GM06990 (cell line): ENCODE measurements around the gene WIPF3.

Experiments
- DNase-seq: peaks from one replicate; pipeline ENCODE4 v3.0.0-alpha.2; 2011; ENCODE audit not compliant: insufficient read length; ENCODE audit errors: extremely low read depth
- H3K27me3 ChIP-seq: replicated peaks from 2 replicates; pipeline ENCODE4 v1.6.0; 2011; ENCODE audit warnings: low read length; ENCODE audit not compliant: control insufficient read depth, insufficient read depth
- H3K36me3 ChIP-seq: 2 replicates; pipeline ENCODE4 v1.5.1; 2011; ENCODE audit warnings: low read length; ENCODE audit not compliant: control insufficient read depth, insufficient read depth
- H3K4me3 ChIP-seq: replicated peaks from 2 replicates; pipeline ENCODE4 v1.5.1; 2011; ENCODE audit warnings: low read depth, mild to moderate bottlenecking, control low read depth, low read length
- CTCF ChIP-seq: IDR thresholded peaks from 2 replicates; pipeline ENCODE4 v1.5.1; 2011; ENCODE audit warnings: low read length, control low read depth, mild to moderate bottlenecking, inconsistent platforms; ENCODE audit not compliant: insufficient read depth, poor library complexity, severe bottlenecking

WIPF3 gene

GRCh38 chr7:29847916-29848315, 41.6 kb downstream of the WIPF3 start:
- H3K4me3 ChIP-seq, result no peak overlapping the region
- peaks cover 2% of the 10 kb centered on the region for H3K27me3 ChIP-seq
- no peak for TF ChIP-seq CTCF
- DNase-seq, result no peak
- H3K36me3 ChIP-seq, result no peaks in the 10 kb centered on the region

- H3K4me3 ChIP-seq, result no peak overlapping the region
- DNase-seq, result no peak
- TF ChIP-seq CTCF, result no peak
- H3K36me3 ChIP-seq, result no peaks in the 10 kb centered on the region
- H3K27me3 ChIP-seq, result peaks cover 2% of the 10 kb centered on the region
Observed at GRCh38 chr7:29848941-29849340, 42.6 kb downstream of the WIPF3 start.

GRCh38 chr7:29851487-29851886, 45.2 kb downstream of the WIPF3 start:
- Histone ChIP-seq H3K27me3 (no peaks in the 10 kb centered on the region; the same call in 1 of the 2 replicates), H3K36me3 (no peaks in the 10 kb centered on the region)

GRCh38 chr7:29852457-29852856, 46.1 kb downstream of the WIPF3 start:
- Histone ChIP-seq H3K36me3 (no peaks in the 10 kb centered on the region), H3K4me3 (no peak overlapping the region), H3K27me3 (no peaks in the 10 kb centered on the region; the same call in 1 of the 2 replicates)
- no peak for DNase-seq
- no peak for TF ChIP-seq CTCF

More at GRCh38 chr7:29851487-29851886, 45.2 kb downstream of the WIPF3 start:
- no peak for TF ChIP-seq CTCF
- no peak overlapping the region for H3K4me3 ChIP-seq
- DNase-seq, result no peak

GRCh38 chr7:29853072-29853471, 46.8 kb downstream of the WIPF3 start:
- Histone ChIP-seq H3K4me3 (no peak overlapping the region), H3K36me3 (no peaks in the 10 kb centered on the region), H3K27me3 (no peaks in the 10 kb centered on the region; the same call in 1 of the 2 replicates)
- no peak for DNase-seq
- no peak for TF ChIP-seq CTCF

- Histone ChIP-seq H3K27me3 (no peaks in the 10 kb centered on the region; the same call in 1 of the 2 replicates), H3K36me3 (no peaks in the 10 kb centered on the region), H3K4me3 (no peak overlapping the region)
- no peak for DNase-seq
- no peak for TF ChIP-seq CTCF
Observed at GRCh38 chr7:29853789-29854188, 47.5 kb downstream of the WIPF3 start.
